Measurements from ENCODE around the gene GRIK3. TPM values are rescaled to one million over a fixed set of nuclear protein-coding genes. Genes with fewer than 3 reads are reported as not detected.

The GRIK3 gene
- total and polyA plus RNA-seq, 2 of the 8 experiments (the other 6 are each of a cell fraction or from before 2014, with no cell fraction given): 2.1 to 3.4 TPM

GRCh38 chr1:36766481-36766880, 267.8 kb downstream of the GRIK3 start (continued):
- TF ChIP-seq EP300 (IDR thresholded peaks at IDR 0.05; ENCODE audit: borderline replicate concordance in 1 of 2, low read depth in 2 of 2, low read length in 2 of 2): no peak
- TF ChIP-seq CEBPB (IDR thresholded peaks at IDR 0.05; ENCODE audit: low read depth, low read length): no peak
